ENCODE measurements around the gene EXOC3.
"Not testable (repeated sequence)": the region's sequence is repeated elsewhere in the genome, so short reads cannot be mapped to it uniquely, and the experiment has no call there.

The EXOC3 gene

DNA sequence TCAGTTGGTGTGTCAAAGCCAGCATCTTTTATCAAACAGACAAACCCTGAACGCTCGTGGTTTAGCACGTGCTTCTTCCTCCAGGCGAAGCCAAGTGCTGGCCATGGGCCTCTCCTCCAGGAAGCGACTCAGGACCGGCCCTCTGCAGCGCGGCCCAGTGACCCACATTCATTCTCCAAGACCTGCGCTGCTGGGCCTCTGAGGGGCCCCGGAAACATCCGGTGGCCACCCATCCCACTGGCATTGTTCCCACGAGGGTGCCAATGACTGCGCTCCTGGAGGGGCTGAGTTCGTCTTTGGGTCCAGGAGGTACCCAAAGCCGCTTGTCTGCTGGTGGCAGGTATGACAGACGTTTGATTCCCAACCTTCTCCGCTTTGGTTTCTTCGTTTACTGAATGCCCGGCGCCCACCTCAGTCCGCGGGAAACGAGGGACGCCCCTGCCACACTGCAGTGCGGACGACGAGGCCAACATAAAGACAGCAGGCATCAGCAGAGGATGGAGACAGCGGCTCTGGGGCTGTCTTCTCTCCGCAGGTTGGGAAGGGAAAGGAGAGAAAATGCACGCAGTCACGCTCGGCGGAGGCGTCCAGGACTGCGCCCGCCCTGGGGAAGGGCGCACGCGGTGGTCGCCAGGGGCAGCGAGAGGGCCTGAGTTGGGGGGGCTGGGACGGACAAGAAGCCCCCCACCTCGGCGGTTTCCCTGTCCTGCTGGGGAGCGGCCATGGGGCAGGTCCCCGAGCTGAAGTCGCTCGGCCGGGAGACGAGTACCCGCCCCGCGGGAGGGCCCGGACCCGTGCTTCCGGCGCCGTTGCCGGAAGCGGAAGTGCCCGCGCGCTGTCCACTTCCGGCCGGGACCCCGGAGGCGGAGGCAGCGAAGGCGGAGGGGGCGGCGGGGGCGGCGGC lies at the start of gene EXOC3:
Gene EXOC3, plus strand, starts transcription at position 842 of the 904 bp plus-strand sequence. CDS start 3,030 bp downstream, outside the sequence.
- DNase-seq (ENCODE audit: low read depth), result peak; percentile 46

DNA sequence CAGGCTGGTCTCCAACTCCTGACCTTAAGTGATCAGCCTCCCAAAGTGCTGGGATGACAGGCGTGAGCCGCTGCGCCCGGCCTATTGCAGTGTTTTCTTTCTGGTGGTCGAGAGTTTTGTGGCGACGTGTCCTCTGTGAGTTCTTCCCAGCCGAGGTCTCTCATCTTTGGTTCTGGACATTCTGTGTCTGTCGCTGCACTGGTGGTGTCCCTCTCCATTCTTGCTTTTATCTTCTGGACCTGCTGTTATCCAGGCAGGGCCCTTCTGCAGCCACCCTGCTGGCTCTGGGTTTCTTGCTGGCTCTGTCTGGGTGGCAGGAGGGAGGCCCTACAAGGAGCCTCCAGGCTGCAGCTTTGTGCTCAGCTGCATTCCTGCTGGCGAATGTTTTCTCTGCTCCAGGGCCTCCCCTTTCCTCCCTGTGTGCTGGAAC lies 49.1 kb upstream of the EXOC3 start:
- no peak for DNase-seq (ENCODE audit: low read depth)

DNA sequence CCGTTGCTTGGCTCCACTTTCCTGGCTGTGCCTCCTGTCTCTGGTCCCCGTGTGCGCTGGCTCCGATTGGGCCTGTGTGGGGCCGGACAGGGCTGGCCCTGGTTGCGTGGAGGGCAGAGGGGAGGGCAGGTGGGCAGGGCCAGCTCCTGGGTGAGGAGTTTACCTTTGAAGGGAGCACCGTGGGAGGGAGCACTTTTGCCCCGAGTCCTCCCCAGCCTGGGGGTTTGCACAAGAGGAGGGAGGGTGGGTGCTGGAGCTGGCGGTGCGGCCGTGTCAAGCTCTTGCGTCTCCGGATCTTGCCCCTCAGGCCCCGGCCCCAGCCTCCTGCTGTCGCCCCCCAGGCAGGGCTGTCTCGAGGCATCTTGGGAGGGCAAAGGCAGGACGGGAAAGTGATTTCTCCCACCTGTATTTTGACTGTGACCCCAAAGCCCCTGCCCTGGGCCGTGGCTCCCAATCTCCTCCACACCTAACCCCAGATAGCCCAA lies 48.3 kb upstream of the EXOC3 start:
- no peak for DNase-seq (ENCODE audit: low read depth)

DNA sequence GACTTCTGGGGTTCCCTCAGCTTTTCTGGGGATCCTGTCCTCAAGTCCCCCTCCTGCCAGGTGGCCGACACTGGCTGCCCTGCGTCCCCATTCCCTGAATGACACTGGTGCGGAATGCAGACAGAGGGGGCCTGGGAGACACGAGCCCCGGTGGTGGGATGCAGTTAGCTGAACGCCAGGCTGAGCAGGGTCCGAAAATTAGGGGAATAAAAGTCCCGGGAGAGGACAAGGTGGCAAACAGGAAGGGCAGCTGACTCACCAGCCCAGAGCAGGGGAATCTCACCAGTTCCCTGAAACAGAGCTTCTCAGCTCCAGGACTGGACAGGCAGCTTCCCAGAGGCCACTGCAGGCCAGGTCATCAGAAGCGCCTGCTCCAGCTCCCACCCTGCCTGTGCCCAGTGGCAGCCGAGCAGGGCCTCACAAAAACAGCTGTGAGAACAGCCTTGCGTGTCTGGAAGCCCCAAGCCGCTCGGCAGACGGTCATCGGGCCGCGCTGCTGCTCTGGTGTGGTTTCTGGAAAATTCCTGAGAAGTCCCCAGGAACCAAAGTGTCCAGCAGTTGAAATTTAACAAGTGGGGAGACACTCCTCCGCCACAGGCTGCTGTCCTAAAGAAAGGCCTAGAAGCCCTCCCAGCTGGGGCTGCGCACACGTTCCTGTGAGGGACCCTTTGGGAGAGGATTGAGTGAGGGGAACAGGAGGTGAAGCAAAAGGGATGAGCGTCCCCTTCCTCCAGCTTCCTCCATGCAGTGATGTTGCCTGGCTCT lies 47.6 kb upstream of the EXOC3 start:
- no peak for DNase-seq (ENCODE audit: low read depth)

DNA sequence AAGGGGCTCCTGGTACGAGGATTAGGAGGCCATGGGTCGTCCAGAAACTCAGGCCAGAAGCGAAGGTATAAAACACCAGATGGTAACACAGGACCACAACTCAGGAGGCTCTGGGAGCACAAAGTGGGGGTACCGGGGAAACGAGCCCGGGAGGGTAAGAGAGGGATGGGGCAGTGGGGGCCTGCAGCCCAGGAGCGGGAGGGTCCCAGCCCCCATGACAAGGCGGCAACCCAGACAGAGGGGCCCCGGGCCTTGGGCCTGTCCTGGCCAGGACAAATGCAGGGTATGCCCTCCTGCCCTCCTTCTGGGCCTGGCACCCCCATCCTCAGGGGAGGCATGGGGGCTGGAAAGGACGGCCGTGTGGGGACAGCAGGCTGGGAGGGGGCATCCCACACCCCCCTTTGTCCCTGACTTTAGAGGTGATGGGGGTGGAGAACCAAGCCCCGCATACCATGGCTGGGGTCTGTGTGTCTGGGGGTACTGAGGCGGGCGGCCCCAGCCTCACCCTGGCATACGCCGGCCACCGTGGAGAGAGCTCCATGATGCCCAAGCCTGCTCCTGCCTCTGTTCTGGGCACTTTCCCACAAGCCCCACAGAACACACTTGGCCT lies 47.0 kb upstream of the EXOC3 start:
- no peak for DNase-seq (ENCODE audit: low read depth)

DNA sequence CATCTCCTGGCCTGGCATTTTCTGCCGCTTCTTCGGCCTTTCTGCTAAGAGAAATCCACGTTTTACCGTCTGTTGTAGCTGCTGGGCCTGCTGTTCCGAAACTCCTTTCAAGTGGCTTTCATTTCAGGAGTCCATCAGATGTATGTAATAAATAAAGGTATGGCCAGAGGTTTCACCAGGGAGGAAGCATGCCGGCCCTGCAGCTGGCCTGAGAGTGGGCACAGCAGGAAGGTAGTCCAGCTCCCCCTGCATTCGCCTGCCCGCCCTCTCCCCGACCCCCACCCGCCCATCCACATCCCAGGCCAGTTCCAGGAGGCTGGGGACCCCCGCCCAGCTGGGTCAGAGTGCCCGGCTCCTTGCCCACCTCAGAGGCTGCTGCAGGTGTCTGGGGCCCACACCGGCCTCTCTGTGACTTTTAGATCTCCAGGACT lies 46.4 kb upstream of the EXOC3 start:
- DNase-seq (ENCODE audit: low read depth), result no peak

DNA sequence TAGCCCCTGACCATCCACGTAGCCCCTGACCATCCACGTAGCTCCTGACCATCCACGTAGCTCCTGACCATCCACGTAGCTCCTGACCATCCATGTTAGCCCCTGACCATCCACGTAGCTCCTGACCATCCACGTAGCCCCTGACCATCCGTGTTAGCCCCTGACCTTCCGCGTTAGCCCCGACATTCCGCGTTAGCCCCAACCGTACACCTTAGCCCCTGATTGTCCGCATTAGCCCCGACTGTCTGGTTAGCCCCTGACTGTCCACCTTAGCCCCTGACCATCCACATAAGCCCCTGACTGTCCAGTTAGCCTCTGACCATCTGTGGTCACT lies 44.9 kb upstream of the EXOC3 start:
- DNase-seq (ENCODE audit: low read depth), result not testable (repeated sequence)

DNA sequence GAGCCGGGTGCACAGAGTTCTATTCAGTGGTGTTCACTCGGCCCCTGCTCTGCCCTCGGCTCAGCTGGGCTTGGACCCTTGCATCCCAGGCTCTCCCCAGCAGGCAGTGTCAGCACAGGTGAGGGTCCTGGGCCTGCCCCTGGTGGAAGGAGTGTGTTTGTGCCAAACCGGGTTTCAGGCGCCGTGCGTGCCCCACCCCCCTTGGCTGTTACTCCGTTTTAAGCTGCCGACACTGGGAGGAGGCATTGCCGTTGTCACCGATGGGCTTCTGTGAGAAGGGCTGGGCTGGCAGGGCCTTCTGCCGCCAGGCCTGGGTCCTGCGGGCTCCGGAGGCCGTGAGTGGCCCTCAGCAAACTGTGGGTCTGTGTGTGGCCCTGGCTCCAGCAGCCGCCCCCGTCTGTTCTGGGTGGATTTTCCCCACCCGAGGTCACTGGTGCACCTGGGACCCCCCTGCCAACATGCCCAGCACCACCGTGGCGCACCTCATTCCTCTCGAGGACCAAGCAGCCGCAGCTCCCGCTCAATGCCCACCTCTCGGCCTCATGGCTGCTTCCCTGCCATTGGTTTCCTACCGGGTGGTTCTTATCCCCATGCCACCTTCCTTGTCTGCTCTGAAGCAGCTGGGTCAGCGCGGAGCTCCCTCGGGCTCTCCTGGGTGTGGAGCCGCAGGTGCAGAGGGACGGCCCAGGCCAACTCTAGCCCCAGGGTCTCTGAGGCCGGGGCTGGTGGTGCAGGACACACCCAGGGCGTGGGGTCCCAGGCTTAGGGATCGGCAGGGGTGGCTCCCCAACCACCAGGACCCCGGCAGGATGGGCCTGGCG lies 44.3 kb upstream of the EXOC3 start:
- DNase-seq (ENCODE audit: low read depth), result no peak

DNA sequence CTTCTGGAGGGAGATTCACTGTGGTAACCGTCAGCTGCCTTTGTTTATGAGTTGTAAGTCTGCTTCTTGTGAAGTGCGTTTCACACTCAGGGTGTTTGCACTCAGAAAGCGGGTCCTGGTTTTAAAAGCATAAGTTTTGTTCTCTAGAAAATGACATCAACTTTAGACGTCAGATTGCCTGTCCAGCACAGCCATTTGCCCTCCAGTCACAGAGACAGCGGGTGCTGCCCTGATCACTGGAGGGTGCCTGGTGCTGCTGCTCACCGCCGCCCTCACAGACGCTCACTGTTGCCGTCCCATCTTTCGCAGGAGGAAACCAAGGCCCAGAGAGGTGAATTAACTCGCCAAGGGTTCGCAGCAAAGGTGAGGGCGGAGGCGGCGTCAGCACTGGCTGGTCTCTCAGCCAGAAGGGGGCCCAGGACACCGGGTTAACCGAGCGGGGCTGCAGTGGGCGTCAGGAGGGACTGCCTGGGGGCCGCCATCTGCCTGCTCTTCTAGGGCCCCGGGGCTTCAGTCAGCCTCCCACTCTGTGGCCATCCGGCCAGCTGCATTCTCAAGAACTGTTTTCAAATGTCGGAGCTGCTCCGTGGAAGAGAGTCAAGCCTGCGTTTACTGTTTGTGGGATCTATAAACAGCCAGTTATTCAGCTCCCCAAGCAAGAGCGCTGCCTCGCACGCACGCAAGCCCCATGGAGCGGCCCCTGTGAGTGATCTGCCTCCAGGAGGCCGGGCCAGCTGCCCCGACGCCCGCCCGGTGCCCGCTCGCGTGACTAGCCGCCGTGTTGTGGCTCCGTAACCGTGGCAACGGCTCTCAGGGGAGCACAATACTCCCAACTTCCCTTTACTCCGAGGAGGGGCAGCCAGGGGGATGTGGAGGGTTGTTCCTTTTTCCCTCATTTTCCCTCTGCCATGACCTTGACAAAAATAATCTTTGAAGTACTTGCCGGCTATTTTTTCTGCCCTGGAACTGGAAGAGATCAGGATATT lies 43.4 kb upstream of the EXOC3 start:
- no peak for DNase-seq (ENCODE audit: low read depth)

DNA sequence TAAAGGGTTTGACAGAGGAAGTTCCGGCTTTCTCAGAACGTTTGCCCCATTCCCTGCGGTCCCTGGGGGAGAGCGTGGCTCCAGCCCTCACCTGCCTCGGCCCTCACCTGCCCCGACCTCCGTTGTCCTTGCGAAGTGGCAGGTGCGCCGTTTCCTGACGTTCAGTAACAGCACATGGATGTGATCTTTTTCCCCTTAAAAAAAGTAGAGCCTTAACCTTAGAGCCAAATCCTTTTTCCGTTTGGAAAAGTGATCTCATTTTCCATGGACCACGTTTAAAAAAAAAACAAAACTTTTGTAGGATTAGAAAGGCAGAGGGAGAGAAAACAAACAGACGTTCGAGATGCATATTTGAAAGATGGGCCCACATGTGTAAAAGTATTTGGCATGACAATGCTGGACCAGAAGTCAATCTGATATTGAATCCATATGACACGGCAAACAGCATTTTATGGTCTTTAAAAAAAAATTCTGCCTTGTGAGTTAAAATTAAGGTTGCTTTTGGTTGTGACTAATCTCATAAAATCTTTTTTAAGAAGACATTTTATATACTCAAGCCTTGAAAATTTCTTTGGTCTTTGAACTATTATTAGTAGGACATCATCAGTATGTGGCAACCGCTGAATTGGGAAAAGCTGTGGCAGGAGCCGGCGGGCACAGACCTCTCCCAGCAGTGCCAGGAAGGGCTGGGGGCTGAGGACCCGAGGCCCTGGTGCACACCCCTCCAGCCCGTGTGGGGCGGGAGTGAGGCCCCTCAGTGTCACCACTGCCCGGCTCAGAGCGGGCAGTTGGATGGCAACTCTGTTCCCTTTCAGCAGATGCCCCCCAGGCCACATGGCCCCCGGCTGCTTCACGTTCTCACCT lies 42.5 kb upstream of the EXOC3 start:
- no peak for DNase-seq (ENCODE audit: low read depth)

DNA sequence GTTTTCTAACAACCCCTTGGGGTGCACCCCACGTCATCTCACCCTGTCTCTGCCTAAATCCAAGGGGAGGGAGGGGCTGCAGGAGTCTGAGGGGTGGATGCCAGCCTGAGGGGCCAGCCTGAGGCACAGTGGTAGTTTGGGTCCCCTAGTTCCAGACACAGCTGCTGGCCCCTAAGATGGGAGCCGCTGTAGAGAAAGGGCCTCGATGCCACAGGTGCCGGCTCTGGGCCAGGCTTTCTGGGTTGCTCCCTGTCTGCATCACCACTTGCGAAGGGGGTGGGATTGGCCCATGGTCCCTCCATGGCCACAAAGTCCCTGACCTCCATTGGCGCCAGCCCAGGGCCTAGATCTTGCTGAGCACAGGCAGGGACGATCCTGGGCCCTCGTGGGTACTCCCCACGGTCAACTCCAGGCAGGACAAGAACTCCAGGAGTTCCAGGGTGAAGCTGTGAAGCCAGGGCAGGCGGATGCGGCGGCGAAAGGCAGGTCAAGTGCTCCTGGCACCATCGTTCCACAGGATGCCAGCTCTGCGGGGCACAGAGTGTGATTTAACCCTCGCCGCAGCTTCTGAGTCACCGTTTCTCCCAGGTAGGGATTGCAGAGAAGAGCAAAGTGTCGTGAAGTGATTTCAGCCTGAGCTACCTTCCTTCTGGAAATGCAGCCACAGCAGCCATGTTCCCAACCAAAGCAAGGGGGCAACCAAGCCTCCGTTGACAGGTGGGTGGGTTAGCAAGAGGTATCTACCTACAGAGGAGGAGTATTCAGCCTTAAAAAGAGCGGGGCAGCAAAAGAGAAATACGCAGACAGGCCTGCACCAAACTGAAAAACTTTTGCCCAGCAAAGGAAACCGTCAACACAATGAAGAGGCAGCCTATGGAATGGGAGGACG lies 41.6 kb upstream of the EXOC3 start:
- no peak for DNase-seq (ENCODE audit: low read depth)

DNA sequence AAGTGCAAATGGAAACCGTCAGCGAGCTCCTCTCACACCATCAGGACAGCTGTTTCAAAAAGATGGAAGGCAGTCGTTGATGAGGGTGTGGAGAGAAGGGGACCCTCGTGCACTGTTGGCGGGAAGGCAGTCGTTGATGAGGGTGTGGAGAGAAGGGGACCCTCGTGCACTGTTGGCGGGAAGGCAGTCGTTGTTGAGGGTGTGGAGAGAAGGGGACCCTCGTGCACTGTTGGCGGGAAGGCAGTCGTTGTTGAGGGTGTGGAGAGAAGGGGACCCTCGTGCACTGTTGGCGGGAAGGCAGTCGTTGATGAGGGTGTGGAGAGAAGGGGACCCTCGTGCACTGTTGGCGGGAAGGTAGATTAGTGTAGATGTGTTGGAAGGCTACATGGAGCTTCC lies 40.8 kb upstream of the EXOC3 start:
- not testable (repeated sequence) for DNase-seq (ENCODE audit: low read depth)

DNA sequence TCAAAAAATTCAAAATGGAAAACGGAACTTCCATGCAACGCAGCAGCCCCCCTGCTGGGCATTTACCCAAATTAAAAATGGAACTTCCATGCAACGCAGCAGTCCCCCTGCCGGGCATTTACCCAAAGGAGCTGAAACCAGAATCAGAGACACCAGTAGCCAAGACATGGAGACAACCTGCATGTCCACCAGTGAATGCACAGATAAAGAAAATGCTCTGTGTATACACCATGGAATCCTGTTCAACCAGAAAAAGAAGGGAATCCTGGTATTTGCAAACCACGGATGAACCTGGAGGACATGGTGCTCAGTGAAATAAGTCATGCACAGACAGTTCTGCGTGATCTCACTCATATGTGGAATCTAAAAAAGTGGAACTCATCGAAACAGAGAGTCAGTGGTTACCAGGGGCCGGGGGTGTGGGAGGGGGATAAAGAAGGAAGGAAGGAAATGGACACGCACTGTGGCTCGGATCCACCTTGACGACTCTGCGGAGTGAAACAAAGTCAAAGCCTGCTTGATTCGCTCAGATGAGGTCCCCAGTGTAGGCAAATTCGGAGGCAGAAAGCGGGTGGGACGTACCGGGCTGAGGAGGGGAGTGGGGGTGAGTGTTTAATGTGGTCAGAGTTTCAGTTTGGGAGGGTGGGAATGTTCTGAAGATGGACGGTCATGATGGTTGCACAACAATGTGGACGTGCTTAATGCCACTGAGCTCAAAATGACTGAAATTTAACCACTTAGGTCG lies 40.2 kb upstream of the EXOC3 start:
- DNase-seq (ENCODE audit: low read depth), result no peak

DNA sequence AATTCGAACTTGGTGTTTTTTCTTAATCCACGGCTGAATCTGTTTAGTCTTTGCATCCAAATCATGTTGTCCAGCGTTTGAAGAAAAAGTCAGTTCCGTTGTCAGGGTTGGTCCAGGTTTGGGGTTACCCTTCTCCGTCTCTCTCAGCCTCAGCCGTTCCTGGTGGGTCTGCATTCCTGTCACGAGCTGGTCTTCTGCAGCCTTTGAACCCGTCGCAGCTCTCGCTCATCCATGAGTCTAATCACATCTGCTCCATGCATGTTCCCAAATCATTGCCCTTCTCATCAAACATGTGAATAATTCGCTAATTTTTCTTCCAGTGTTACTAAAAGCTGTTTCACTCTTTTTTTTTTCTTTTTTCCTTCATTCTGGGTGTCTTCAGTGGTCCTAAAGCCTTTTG lies 39.0 kb upstream of the EXOC3 start:
- DNase-seq (ENCODE audit: low read depth), result no peak

DNA sequence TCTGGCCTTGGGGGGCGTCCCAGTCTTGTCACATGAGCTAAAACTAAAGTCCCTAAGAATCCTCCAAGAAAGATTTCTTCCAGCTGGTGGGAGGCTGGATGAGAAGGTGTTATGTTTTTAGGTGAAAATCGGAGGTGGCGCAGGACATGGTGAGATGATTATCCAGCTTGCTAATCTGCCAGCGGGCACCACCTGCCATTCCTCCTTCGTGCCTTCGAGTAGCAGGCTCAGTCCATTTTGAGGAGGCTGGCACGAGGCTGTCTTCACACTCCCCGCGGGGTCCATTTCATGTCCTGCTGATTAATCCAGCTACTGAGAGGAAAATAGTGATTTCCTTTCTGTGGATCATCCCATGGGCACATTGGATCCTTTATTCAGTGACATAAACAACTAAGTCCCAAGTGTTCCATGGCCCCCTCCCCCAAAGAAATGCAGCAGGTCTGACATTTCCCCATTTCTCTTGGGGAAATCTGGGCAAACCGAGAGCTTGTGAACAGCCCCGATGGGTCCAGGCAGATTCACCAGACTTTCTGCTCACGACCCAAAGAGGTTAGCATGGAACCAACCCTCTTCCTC lies 38.2 kb upstream of the EXOC3 start:
- DNase-seq (ENCODE audit: low read depth), result no peak

DNA sequence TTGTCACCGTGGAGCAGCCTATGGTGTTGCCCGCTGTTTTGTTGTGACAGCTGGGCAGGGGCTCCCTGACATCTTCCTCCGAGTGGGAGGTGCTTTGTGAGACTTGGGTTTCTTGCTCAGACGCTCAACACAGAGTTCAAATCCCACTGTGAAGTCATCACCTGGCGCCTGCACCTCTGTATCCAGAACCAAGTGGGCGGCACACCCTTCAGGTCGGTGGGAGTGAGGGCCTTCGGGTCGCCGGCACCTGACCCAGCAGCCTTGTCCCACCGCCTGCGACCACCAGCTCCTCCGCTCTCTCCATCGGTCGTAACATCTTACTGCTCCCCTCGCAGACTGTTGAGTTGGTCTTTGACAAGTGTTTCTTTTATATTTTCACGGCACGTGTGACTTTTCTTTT lies 37.6 kb upstream of the EXOC3 start:
- DNase-seq (ENCODE audit: low read depth), result no peak

DNA sequence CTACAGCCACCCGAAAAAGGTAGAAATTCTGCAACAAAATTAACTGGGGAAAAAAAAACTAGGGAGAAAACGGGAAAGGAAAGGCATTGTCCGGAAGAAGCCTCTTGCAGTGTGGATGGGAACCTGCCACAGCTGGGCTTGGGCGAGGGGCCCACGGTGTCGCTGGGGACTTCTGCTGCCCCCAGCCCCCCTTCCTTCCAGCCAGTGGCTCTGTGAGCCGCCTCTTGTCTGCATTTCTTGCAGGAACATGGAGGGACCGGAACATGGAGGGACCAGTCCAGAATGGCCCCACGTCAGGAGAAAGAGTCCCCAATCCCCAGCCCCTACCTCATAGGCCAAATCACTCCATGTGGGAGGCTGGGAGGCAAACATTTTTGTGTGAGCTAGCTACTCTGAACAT lies 36.9 kb upstream of the EXOC3 start:
- no peak for DNase-seq (ENCODE audit: low read depth)
